PC-9 (cell line): ENCODE measurements around the gene POLRMT. TPM values are rescaled to one million over a fixed set of nuclear protein-coding genes. Genes with fewer than 3 reads are reported as not detected.

ENCODE experiments used
- BruUV-seq: library from RNA; stranded (reverse); fragments of 400-500 nt; replicated peaks from 2 replicates; lab custom pipeline; 2021; lab: Mats Ljungman, UMichigan
- CTCF ChIA-PET: fragments of 300-600 bp; sonication (Branson Sonifier 250); formaldehyde crosslinking; loops from one replicate; lab custom pipeline; 2022; ENCODE audit warnings: antibody characterized with exemption; lab: Charles Lee
- POLR2A ChIA-PET: fragments of 300-600 bp; sonication (Branson Sonifier 250); formaldehyde crosslinking; loops from one replicate; lab custom pipeline; 2022; ENCODE audit warnings: antibody characterized with exemption; ENCODE audit not compliant: unreplicated experiment; lab: Charles Lee
- DNase-seq, 2 experiments: peaks; one replicate each; pipeline versions ENCODE4 v3.0.0 to v3.0.0-alpha.2; 2015 to 2022; ENCODE audit warnings: mixed read lengths in 1 of 2
- H2AFZ ChIP-seq: fragments of 200-600 bp; sonication (generic); 2 replicates; pipeline ENCODE4 v1.8.1; 2017; ENCODE audit warnings: antibody characterized with exemption
- H3F3A ChIP-seq: fragments of 200-600 bp; sonication (generic); 2 replicates; pipeline ENCODE4 v1.8.1; 2017; ENCODE audit warnings: antibody characterized with exemption, mild to moderate bottlenecking, low read depth; ENCODE audit not compliant: insufficient read depth
- H3K27ac ChIP-seq: fragments of 200-600 bp; sonication (generic); 2 replicates; pipeline ENCODE4 v1.6.1; 2016; ENCODE audit warnings: mixed run types
- H3K27me3 ChIP-seq: fragments of 200-600 bp; sonication (generic); 2 replicates; pipeline ENCODE4 v1.6.1; 2016; ENCODE audit warnings: low read depth, mixed run types; ENCODE audit not compliant: insufficient read depth
- H3K36me3 ChIP-seq: fragments of 200-600 bp; sonication (generic); 2 replicates; pipeline ENCODE4 v1.6.1; 2016; ENCODE audit warnings: low read depth, mixed run types
- H3K4me1 ChIP-seq: fragments of 200-600 bp; sonication (generic); replicated peaks from 2 replicates; pipeline ENCODE4 v1.6.1; 2016; ENCODE audit warnings: mixed run types; ENCODE audit not compliant: insufficient read depth
- H3K4me2 ChIP-seq: fragments of 200-600 bp; sonication (generic); 2 replicates; pipeline ENCODE4 v1.6.1; 2017; ENCODE audit warnings: mixed run types
- H3K4me3 ChIP-seq: fragments of 200-600 bp; sonication (generic); 2 replicates; pipeline ENCODE4 v1.6.1; 2016; ENCODE audit warnings: mixed run types
- H3K79me2 ChIP-seq: fragments of 200-600 bp; sonication (generic); 2 replicates; pipeline ENCODE4 v1.6.1; 2017; ENCODE audit warnings: low read depth, mixed run types
- H3K9me2 ChIP-seq: fragments of 200-600 bp; sonication (generic); 2 replicates; pipeline ENCODE4 v1.8.1; 2017; ENCODE audit warnings: mild to moderate bottlenecking; ENCODE audit not compliant: insufficient read depth
- H3K9me3 ChIP-seq: fragments of 200-600 bp; sonication (generic); 2 replicates; pipeline ENCODE4 v1.8.1; 2016; ENCODE audit warnings: low read depth; ENCODE audit not compliant: insufficient read depth
- H4K20me1 ChIP-seq: fragments of 200-600 bp; sonication (generic); 2 replicates; pipeline ENCODE4 v1.8.1; 2017; ENCODE audit not compliant: insufficient read depth
- EZH2 ChIP-seq: fragments of 200-600 bp; sonication (generic); IDR thresholded peaks from 2 replicates; pipeline ENCODE4 v1.8.0; 2017; ENCODE audit warnings: antibody characterized with exemption, low read depth
- intact Hi-C: fragments of 100-400 bp; cut with micrococcal nuclease; formaldehyde crosslinking; loops from one replicate; pipeline ENCODE4 v1.10.0; 2022; ENCODE audit not compliant: unreplicated experiment
- total RNA-seq: library from RNA; stranded (reverse); gene quantifications from 2 replicates; pipeline ENCODE4 v1.2.3, GENCODE V29; 2021
- TF ChIP-seq, protein P1 (sequence below): fragments of 200-600 bp; sonication (generic); conservative IDR thresholded peaks from 2 replicates; pipeline ENCODE4 v1.6.1; 2017; ENCODE audit warnings: mixed run types, antibody characterized with exemption, mild to moderate bottlenecking, moderate library complexity

The POLRMT gene
- total RNA-seq, 1 experiment from 2014 or later = 46.4 TPM

DNA sequence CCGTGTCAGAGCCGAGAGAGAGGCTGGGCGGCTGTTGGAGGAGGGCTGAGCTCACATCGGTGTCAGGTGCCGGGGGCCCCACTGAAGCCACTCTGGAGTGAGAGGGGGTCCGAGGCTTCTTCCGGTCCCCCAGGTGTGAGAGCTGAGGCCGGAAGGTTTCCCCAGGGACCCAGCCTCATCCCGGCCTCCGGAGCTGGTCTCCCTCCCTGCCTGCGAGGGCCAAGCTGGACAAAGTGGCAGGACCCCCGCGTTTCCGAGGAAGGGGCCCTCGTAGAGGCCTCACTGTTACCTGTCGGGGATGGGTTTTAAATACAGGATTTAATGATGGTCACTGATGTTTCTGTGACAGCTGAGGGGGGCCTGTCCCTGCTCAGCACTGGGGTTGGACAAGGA is 37.1 kb downstream of the POLRMT start:
- Histone ChIP-seq H2AFZ (no peak overlapping the region), H4K20me1 (peaks cover 6% of the 10 kb centered on the region; the same call in 1 of the 2 replicates), H3K9me2 (no peaks in the 10 kb centered on the region), H3K4me2 (no peak overlapping the region), H3K79me2 (no peaks in the 10 kb centered on the region), H3K27me3 (peaks cover 22% of the 10 kb centered on the region), H3K36me3 (no peaks in the 10 kb centered on the region), H3K4me1 (no peaks in the 10 kb centered on the region), H3K9me3 (no peaks in the 10 kb centered on the region), H3K4me3 (no peak overlapping the region), H3F3A (no peaks in the 10 kb centered on the region), H3K27ac (no peak overlapping the region)
- CTCF ChIA-PET = no interaction called here
- POLR2A ChIA-PET = no interaction called here
- no TSS peak for BruUV-seq
- intact Hi-C loops = no loop called here
- no peak for TF ChIP-seq EZH2
- TF ChIP-seq, protein P1, sequence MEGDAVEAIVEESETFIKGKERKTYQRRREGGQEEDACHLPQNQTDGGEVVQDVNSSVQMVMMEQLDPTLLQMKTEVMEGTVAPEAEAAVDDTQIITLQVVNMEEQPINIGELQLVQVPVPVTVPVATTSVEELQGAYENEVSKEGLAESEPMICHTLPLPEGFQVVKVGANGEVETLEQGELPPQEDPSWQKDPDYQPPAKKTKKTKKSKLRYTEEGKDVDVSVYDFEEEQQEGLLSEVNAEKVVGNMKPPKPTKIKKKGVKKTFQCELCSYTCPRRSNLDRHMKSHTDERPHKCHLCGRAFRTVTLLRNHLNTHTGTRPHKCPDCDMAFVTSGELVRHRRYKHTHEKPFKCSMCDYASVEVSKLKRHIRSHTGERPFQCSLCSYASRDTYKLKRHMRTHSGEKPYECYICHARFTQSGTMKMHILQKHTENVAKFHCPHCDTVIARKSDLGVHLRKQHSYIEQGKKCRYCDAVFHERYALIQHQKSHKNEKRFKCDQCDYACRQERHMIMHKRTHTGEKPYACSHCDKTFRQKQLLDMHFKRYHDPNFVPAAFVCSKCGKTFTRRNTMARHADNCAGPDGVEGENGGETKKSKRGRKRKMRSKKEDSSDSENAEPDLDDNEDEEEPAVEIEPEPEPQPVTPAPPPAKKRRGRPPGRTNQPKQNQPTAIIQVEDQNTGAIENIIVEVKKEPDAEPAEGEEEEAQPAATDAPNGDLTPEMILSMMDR = no peak
- DNase-seq = no peak

DNA sequence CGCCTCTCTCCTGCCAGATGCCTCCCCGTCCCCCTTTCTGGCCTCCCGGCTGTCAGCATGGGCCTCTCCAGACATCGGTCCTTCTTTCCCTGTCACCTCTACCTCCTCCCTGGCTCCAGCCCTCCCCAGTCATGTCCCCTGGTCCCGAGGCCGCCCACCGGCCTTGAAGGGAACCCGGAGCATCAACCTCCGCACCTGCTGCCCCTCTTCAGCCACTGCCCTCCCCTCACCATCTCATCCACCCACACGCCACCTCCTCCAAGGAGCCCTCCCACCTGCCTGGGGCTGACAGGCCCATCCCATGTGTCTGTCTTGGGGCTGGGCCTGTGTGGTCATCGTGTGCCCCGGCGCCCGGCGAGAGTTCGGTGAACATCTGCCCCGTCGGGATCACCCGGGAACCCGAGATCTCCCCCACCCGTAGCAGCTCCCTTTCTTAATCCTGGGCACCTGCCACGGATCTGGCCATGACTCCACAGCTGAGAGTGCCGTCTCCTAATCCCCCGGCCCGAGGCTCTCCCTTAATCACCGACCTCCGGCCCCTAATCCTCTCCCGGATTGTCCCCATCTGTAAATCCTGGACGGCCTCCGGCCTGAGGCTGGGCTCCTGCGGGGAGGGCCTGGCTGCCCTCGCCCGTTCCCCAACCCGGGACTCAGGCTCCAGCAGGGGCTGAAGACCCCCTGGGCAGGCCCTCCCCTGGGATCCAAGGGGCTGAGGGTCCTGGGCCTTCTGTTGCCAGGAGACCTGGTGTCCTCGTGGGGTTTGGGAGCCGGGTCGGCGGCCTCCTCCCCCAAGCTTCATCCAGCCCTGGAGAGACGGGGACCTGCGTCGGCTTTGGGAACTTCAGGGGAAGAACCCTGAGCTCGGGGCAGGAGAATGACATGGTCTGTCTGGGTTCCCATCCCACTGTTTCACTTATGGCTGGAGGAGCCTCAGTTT is 37.7 kb downstream of the POLRMT start:
- no peaks in the 10 kb centered on the region for H3K79me2 ChIP-seq
- no peaks in the 10 kb centered on the region for H3K9me2 ChIP-seq
- no TSS peak for BruUV-seq
- no peaks in the 10 kb centered on the region for H3K4me1 ChIP-seq
- no peaks in the 10 kb centered on the region for H3K9me3 ChIP-seq
- no peak overlapping the region for H3K27ac ChIP-seq
- no peaks in the 10 kb centered on the region for H3F3A ChIP-seq
- H4K20me1 ChIP-seq = peaks cover 6% of the 10 kb centered on the region; the same call in 1 of the 2 replicates
- H3K4me3 ChIP-seq = no peak overlapping the region
- POLR2A ChIA-PET = no interaction called here
- H3K4me2 ChIP-seq = no peak overlapping the region
- no peak overlapping the region for H2AFZ ChIP-seq
- peaks cover 22% of the 10 kb centered on the region for H3K27me3 ChIP-seq
- CTCF ChIA-PET = no interaction called here
- intact Hi-C loops = no loop called here
- H3K36me3 ChIP-seq = no peaks in the 10 kb centered on the region
- no peak for DNase-seq
- no peak for TF ChIP-seq EZH2
- TF ChIP-seq, protein P1 = no peak

DNA sequence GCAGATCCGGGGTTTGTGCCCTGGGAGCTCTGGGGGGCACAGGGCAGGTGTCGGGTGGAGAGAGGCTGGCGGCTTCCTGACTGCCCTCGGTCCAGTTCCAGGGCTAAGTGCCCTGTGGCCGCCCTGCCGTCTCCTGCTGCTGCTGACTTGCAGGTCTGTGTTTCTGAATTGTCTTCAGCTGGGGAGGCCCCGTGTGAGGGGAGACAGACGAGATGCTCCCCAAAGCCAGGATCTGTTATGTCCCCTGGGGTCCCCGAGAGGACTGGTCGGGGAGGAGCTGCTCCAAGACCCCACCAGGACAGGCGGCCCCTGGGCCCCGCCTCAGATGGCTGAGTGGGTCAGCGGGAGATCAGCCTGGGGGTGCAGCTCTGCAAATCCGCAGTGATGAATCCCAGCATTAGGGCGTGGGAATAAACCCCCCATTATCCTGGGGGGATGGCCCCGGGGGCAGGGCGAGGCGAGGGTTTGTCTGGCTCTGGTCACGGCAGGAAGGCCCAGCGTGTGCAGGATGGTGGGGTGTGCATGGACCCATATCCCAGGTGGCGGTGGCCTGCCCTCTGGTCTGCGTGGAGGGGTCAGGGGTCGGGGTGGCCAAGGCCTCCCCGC is 39.0 kb downstream of the POLRMT start:
- no peak overlapping the region for H3K4me3 ChIP-seq
- BruUV-seq = no TSS peak
- H3K36me3 ChIP-seq = no peaks in the 10 kb centered on the region
- 0 out of 2 replicates have a peak, but pooled peaks cover under 1% of the 10 kb centered on the region for H3K4me1 ChIP-seq
- H3F3A ChIP-seq = no peaks in the 10 kb centered on the region; the same call in 1 of the 2 replicates
- H3K9me3 ChIP-seq = no peaks in the 10 kb centered on the region
- intact Hi-C loops = no loop called here
- no peaks in the 10 kb centered on the region for H3K9me2 ChIP-seq
- H4K20me1 ChIP-seq = peaks cover 6% of the 10 kb centered on the region; the same call in 1 of the 2 replicates
- H3K27ac ChIP-seq = no peak overlapping the region
- DNase-seq = no peak
- CTCF ChIA-PET = no interaction called here
- peaks cover 22% of the 10 kb centered on the region for H3K27me3 ChIP-seq
- H2AFZ ChIP-seq = no peak overlapping the region
- POLR2A ChIA-PET = no interaction called here
- TF ChIP-seq EZH2 = no peak
- TF ChIP-seq, protein P1 = no peak
- H3K79me2 ChIP-seq = no peaks in the 10 kb centered on the region
- H3K4me2 ChIP-seq = no peak overlapping the region
